ENCODE results near the gene SPAG9. TPM values are rescaled to one million over a fixed set of nuclear protein-coding genes. Genes with fewer than 3 reads are reported as not detected.

SPAG9 gene
- total RNA-seq, 1 experiment from 2014 or later = 77.6 TPM

DNA sequence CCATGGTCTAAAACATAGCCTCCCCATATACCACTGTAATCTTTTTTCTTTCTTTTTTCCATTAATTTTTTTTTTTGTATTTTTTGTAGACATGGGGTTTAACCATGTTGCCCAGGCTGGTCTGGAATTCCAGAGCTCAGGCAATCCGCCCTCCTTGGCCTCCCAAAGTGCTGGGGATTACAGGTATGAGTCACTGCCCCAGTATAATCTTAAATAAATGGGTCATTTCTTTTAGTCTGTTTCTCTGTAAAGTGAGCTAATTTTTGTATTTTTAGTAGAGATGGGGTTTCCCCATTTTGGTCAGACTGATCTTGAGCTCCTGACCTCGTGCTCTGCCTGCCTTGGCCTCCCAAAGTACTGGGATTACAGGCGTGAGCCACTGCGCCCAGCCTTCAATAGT lies 27.0 kb upstream of the SPAG9 start:
- H3K4me2 ChIP-seq (ENCODE audit: low read length) = no peak overlapping the region
- no peaks in the 10 kb centered on the region for H3K79me2 ChIP-seq (ENCODE audit: insufficient read depth, low read length)
- no peaks in the 10 kb centered on the region for H4K20me1 ChIP-seq (ENCODE audit: insufficient read depth)
- intact Hi-C loops (cut with micrococcal nuclease) = no loop called here
- H3K9ac ChIP-seq (ENCODE audit: low read length) = no peak overlapping the region
- ChIA-PET RAD21 (ENCODE audit: low non-redundant PET in 1 of 2, low total read pairs in 2 of 2, uncharacterized antibody in 2 of 2, unreplicated experiment in 2 of 2) (interaction anchor here in 1 of 2 experiments (1.0 kb wide), 1 partner anchor 25 kb away, joined by 3 read pairs; no protein-coding TSS in a partner anchor), POLR2A (interaction anchor here (0.6 to 1.7 kb wide), 3 partner anchors 16 to 21 kb away, joined by 4 to 5 read pairs (median 4); no protein-coding TSS in a partner anchor), CTCF (interaction anchor here (1.5 kb wide), 1 partner anchor 147 kb away, joined by 6 read pairs; no protein-coding TSS in a partner anchor)
- TF ChIP-seq ZNF274 (IDR thresholded peaks at IDR 0.05; ENCODE audit: low read depth, low read length) = no peak
- TF ChIP-seq SRF (IDR thresholded peaks at IDR 0.05; ENCODE audit: low read depth) = no peak
- TF ChIP-seq, protein P1, sequence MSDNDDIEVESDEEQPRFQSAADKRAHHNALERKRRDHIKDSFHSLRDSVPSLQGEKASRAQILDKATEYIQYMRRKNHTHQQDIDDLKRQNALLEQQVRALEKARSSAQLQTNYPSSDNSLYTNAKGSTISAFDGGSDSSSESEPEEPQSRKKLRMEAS (IDR thresholded peaks at IDR 0.05) = no peak
- no peak for TF ChIP-seq RAD21 (IDR thresholded peaks at IDR 0.05; ENCODE audit: low read depth)
- TF ChIP-seq POLR2AphosphoS5 (IDR thresholded peaks at IDR 0.05; ENCODE audit: low read depth, low read length) = no peak
- TF ChIP-seq, protein P2, sequence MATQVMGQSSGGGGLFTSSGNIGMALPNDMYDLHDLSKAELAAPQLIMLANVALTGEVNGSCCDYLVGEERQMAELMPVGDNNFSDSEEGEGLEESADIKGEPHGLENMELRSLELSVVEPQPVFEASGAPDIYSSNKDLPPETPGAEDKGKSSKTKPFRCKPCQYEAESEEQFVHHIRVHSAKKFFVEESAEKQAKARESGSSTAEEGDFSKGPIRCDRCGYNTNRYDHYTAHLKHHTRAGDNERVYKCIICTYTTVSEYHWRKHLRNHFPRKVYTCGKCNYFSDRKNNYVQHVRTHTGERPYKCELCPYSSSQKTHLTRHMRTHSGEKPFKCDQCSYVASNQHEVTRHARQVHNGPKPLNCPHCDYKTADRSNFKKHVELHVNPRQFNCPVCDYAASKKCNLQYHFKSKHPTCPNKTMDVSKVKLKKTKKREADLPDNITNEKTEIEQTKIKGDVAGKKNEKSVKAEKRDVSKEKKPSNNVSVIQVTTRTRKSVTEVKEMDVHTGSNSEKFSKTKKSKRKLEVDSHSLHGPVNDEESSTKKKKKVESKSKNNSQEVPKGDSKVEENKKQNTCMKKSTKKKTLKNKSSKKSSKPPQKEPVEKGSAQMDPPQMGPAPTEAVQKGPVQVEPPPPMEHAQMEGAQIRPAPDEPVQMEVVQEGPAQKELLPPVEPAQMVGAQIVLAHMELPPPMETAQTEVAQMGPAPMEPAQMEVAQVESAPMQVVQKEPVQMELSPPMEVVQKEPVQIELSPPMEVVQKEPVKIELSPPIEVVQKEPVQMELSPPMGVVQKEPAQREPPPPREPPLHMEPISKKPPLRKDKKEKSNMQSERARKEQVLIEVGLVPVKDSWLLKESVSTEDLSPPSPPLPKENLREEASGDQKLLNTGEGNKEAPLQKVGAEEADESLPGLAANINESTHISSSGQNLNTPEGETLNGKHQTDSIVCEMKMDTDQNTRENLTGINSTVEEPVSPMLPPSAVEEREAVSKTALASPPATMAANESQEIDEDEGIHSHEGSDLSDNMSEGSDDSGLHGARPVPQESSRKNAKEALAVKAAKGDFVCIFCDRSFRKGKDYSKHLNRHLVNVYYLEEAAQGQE (IDR thresholded peaks at IDR 0.05; ENCODE audit: low read depth) = no peak
- TF ChIP-seq EZH2 (IDR thresholded peaks at IDR 0.05) = no peak
- TF ChIP-seq SIN3A (IDR thresholded peaks at IDR 0.05; ENCODE audit: low read depth) = no peak
- TF ChIP-seq POLR2A (IDR thresholded peaks at IDR 0.05; ENCODE audit: borderline replicate concordance, extremely low read depth, insufficient read depth, insufficient read length) = no peak
- TF ChIP-seq CBX3 (IDR thresholded peaks at IDR 0.05; ENCODE audit: low read depth) = no peak
- TF ChIP-seq ZFX (IDR thresholded peaks at IDR 0.05) = no peak
- TF ChIP-seq EZH2phosphoT487 (IDR thresholded peaks at IDR 0.05; ENCODE audit: borderline replicate concordance) = no peak
- H2AFZ ChIP-seq (ENCODE audit: low read depth, low read length, poor library complexity, severe bottlenecking) = peak overlapping the region; percentile 3
- H3K4me3 ChIP-seq (replicated peaks in 1 of 2; ENCODE audit: low read depth in 1 of 2, low read length in 2 of 2) = no peak overlapping the region
- H3K27ac ChIP-seq (ENCODE audit: low read depth, low read length) = no peak overlapping the region
- no peak for ATAC-seq
- H3K27me3 ChIP-seq (ENCODE audit: insufficient read depth, low read length) = no peaks in the 10 kb centered on the region
- no TSS peak for BruUV-seq (replicated peaks)
- DNase-seq (ENCODE audit: low read depth, low spot score) = no peak
- no peaks in the 10 kb centered on the region for H3K36me3 ChIP-seq (ENCODE audit: control insufficient read depth in 1 of 2, insufficient read depth in 2 of 2, low read length in 2 of 2)
- H3K9me2 ChIP-seq (ENCODE audit: insufficient read depth) = no peaks in the 10 kb centered on the region
- no peaks in the 10 kb centered on the region for H3K9me3 ChIP-seq (ENCODE audit: control insufficient read depth in 1 of 2, insufficient read depth in 1 of 2, low read depth in 1 of 2, low read length in 2 of 2)
- peaks cover 5 to 16% of the 10 kb centered on the region in 2 experiments for H3K4me1 ChIP-seq (ENCODE audit: control insufficient read depth in 1 of 2, insufficient read depth in 2 of 2, low read length in 2 of 2)
